NCI-H774 (cell line): ENCODE data around the gene ATP2B3.

ENCODE experiments used
- DNase-seq: peaks from one replicate; lab custom pipeline; 2025; lab: John Stamatoyannopoulos, UW

The ATP2B3 gene

DNA sequence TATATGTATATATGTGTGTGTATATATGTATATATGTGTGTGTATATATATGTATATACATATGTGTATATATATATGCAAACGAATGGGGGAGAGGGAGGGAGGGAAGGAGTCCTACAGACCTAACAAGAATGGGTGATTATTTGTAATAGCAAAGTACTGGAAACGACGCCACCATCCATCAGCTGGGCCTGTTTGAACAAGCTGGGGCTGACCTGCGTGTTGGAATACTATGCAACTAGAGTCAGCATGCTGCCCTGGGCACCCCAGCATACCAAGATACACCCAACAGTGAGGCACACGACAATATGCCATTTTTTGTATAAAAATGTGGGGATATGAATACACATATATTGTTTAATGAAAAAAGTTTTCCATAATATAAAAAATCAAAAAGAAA lies 103.1 kb downstream of the ATP2B3 start:
- DNase-seq: no peak

DNA sequence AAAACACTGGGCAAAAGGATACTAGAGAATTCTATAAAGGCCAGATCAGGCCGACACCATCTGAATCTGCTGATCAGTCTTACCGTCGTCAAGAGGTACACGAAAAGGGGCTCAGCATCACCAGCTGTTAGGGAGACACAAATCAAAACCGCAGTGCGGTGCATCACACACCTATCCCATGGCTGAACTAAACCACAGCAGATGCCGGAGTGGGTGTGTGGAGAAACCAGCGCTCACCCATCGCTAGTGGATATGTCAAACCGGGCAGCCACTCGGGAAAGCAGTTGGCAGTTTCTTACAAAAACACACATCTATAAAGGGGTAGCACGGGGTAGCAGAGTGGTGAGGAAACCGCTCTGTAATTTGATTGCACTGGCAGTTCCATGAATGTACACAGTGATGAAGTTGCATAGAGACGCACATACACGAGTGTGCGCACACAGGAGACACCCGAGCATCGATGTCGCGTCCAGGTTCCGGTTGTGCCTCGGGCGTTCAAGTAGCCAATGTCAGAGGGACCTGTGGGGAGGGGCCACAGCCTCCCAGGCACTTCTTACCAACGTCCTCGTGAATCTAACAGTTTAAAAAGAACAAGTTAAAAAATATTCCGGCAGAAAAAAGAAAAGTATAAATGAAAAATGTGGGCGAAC lies 104.6 kb downstream of the ATP2B3 start:
- DNase-seq: no peak

DNA sequence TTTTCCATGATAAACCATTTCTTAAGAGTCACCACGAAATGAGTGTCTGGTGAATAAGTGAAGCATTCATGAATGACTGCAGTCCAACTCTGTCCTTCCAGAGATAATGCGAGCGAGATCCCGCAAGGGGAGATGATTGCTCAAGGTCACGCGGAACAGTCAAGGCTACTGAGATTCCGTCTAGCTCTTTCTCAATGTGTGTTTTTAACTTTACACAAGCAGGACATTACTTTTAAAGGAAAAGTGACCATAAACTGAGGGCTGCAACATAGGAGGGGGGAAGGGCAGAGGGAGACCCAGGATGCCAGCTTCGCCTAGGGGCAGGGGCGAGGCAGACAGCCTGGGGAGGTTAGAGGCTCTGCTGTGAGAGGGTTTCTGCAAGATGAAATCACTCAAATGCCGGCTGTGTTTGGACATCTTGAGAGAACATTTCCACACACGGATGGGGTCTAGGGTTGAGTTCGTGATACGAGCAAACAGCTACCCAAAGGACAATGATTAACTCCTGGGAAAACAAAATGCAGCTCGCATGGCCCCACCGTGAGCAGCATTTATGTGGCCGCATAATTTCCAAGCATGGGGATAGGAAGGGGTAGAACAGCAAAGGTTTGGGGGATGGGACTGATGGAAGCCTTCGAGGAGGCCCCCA lies 105.3 kb downstream of the ATP2B3 start:
- no peak for DNase-seq

GRCh38 chrX:153623310-153624029 lies 106.0 kb downstream of the ATP2B3 start:
- no peak for DNase-seq

DNA sequence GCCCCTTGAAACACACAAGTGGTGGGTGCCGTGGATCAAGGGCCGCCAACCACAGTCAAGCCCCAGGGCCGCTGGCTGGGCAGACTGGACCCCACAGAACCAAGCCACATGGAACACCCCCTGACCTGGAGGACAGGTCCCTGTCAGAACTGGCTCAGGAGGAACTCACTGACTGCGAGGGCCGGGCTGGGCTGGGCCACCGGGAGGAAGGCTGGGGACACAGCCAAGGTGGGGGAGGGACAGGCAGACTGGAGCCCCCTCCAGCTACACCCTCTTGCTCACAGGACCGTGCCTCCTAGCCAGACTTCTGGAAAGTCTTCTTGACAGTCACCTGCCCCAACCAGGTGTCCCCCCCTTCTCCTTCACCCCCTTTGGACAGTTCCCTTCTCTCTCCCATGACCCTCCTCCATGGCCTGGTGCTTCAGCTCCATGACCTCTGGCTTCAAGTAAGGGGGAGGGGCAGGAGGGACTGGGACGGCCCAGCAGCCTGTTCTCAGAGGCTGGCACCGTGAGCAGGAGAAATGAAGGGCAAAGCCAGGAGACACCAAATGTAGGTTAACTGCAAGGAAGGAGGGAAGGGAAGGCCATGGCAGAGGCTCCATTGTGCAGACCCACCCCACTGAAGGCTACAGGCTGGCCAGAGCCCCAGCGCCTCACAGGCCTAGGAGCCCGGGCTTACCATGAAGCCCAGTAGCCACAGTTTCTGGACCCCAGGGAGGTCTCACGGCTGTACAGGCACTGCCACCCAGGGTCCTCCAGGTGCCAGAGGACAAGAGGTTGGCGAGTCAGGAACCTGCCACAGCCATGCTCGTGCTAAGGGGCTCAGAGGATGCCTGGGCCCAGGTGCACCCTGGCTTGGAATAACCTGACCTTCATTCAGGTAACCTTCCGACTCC lies 107.0 kb downstream of the ATP2B3 start:
- no peak for DNase-seq

DNA sequence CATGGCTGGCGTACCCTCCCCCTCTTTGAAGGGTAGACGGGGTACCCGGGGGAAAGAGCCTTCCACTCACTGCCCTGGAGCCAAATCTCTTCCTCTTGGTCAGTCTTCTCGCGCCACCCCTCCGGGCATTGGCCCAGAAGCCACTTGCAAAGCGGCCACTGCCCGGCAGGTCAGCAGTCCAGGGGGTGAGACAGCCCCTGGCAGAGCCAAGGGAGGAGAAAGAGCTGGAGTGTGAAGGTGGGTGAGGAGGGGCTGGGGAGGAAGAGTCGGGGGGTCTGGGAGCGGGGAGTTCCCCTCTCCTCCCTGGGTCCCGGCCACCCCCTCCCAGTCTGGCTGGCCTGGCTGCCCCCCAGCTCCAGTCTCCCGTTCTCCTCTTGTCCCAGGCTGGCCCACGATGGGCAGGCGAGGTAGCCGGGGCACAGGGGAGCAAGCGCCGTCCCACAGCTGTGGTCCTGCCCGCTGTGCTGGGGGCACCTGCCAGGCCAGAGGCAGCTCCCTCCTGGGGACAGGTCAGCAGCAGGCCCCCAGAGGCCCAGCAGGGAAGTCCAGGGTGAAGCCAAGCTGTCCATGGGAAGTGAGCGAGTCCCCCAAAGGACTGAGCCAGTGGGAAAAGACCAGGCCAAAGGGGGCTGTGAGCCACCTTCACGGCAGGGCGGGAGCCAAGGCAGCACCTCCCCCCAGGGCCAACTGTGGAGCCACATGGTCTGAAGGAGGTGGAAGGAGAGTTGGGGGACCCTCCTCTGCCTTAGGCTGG lies 108.0 kb downstream of the ATP2B3 start:
- no peak for DNase-seq

DNA sequence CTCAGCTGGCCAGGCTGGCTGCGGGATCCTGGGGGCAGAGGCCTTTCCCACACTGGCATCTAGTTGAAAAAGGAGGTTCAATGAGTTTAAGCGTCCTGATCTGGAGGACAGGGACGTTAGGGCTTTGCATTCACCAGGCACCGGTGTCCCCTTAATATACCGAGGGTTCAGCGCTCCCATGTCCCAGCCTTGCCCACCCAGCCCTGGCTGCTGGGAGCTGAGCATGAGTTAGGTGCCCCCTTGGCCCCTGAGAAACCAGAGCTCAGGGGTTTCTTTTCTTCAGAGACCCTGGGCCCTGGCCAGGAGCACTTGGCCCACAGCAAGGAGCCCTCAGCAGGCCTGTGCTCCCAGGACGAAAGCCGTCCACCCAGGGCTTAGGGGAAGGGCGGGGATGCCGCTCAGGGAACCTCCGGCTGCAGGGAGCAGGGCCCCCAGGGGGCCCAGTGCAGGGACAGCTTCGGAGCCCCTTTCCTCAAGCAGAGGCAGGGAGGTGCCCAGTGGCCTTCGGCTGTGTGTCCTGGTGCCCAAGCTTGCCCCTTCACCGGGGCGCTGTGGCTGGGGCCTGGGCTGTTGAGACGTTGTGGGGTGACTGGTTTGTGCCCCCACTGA lies 108.7 kb downstream of the ATP2B3 start:
- DNase-seq: no peak

GRCh38 chrX:153626863-153627674 lies 109.6 kb downstream of the ATP2B3 start:
- no peak for DNase-seq

DNA sequence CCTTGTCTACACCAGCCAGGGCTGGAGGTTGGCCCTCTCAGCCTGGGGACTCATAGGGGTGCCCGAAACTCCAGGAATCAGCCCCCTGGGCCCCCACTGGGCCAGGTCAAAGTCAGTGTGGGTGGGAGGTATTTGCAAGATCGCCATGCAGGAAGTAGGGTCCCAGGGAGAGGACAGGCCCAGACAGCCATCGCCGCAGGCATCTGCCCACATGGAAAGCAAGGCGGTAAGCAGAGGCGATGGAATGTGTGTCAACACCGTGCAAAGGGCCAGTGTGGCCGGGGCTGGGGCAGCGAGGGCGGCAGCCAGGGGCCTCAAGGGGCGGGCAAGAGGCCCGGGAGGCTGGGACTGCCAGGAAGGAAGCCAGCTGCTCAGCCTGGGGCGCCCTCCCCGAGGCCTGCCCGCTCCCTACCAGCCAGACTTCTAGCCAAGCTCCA lies 110.3 kb downstream of the ATP2B3 start:
- no peak for DNase-seq

DNA sequence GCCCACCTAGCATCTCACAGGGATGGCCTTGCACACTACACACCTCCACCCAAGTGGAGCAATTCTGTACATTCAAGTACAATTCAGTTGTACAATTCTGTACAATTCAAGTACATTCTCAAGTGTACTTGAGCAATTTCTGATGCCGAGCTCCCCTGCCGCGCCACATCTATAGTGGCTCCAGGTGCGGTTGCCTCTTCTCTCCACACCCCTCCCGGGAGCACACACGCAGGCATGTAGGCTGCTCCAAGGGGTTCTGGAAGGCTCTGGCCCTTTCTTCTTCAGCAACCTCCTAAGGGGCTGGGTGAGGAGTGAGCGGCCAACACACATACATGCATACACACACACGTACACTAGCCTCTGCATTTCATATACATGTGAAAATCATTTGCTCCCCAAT lies 110.7 kb downstream of the ATP2B3 start:
- DNase-seq: no peak

DNA sequence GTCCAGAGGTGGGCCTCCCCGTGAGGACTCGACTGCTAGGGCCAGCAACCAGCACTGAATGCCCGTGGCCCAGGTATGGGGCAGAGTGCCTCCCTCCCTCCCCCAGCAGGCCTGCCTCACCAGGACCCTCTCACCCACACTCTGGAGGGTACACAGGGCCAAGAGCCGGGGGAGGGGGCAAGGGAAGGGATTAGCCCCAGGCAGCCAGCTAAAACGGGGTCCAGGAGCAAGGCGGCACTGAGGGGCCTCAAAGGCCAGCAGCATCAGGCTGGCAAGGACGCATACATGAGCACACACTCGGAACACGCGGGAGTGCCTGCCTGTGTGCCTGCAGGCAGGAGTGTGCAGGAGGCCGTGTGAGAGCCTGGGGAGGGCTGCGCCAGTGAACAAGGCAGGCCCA lies 111.2 kb downstream of the ATP2B3 start:
- DNase-seq: no peak

GRCh38 chrX:153631346-153631745 lies 113.9 kb downstream of the ATP2B3 start:
- DNase-seq: no peak

- no peak for DNase-seq
These were observed 114.6 kb downstream of the ATP2B3 start for GRCh38 chrX:153631907-153632594.
